ENCODE data around the gene DTNBP1. TPM values are rescaled to one million over a fixed set of nuclear protein-coding genes. Genes with fewer than 3 reads are reported as not detected.

DTNBP1 gene
- 19.9 and 20.6 TPM in 2 replicates for total RNA-seq

DNA sequence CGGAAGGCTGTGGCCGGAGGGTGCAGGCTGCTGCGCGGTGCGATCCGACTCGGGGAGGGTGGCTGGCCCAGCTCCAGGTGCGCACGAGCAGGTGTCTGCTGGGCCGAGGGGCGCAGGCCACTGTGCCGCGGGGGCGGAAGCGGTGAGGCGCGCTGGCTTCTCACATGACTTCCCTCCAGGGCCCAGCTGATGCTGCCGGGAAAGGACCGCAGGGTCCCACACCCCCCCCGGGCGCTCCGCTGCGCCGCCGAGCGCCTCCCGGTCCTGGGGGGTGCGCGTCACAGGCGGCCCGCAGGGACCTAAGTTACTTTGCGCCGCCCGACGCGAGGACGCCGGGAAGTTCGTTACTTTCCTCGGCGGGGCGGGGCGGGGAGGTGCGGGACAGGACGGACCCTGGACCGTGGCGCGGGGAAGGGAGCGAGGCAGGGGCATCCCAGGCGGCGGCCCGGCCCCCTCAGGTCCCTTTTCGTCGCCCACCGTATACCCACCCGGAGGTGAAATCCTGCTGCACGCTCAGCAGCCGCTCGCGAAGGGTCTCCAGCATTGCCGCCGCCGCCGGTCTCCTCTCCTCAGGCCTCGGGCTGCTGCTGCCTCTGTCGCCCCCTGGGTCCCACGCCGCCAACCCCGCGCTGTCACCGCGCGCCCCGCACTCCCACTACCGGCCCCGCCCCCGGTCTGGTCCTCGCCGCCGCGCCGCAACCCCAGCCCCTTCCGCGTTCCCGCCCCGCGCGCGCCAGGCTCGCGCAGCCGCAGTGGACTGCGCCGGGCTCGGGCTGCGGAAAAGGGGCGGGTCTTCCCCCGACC lies at the start of gene DTNBP1:
DTNBP1 (minus strand) TSS at position 703 of the 804 bp plus-strand sequence; CDS start at position 544, 159 bp downstream.
- H3K36me3 Mint-ChIP-seq (ENCODE audit: low read depth) = peaks cover 19% of the 10 kb centered on the region
- H3K9me3 Mint-ChIP-seq = no peaks in the 10 kb centered on the region
- peaks cover 9% of the 10 kb centered on the region for H3K27me3 Mint-ChIP-seq (ENCODE audit: low read depth)
- peak within 1 kb of the TSS; percentile 65 for H3K27ac Mint-ChIP-seq
- peak within 1 kb of the TSS; percentile 77 for H3K4me3 Mint-ChIP-seq (ENCODE audit: low read depth)
- H3K4me1 Mint-ChIP-seq (ENCODE audit: low read depth) = peaks cover 28% of the 10 kb centered on the region
- peak; percentile 81 for DNase-seq (ENCODE audit: low spot score)
- intact Hi-C loops (cut with micrococcal nuclease) = no loop called here

DNA sequence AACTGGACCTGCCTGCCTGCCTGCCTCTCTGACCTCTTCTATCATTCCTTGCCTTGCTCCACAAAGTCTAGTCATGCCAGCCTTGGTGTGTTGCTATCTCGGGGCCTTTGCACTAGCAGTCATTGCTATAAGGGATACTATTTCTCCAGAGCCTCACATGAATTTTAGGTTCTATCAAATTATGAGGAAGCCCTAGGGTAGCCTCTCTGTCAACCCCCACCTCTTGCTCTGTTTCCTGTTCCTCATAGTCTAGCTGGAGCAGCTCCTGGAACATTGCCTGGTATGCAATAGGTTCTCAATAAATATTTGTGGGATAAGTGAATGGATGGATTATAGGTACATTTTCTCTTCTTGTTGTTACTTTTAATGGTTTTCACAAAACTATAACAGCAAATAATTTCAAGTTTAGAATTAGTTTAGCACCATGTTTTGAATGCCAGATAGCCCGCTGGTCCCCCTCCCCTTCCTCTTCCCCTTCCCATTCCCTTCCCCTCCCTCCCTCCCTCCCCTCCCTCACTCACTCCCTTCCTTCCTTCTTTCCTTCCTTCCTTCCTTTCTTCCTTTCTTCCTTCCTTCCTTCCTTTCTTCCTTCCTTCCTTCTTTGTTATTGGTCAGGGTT lies 46.9 kb upstream of the DTNBP1 start:
- H3K27me3 Mint-ChIP-seq (ENCODE audit: low read depth) = no peaks in the 10 kb centered on the region
- intact Hi-C loops (cut with micrococcal nuclease) = no loop called here
- H3K9me3 Mint-ChIP-seq = no peaks in the 10 kb centered on the region
- no peaks in the 10 kb centered on the region for H3K36me3 Mint-ChIP-seq (ENCODE audit: low read depth)
- H3K4me1 Mint-ChIP-seq (ENCODE audit: low read depth) = peaks cover 5% of the 10 kb centered on the region
- no peak for DNase-seq (ENCODE audit: low spot score)
- no peak overlapping the region for H3K27ac Mint-ChIP-seq
- no peak overlapping the region for H3K4me3 Mint-ChIP-seq (ENCODE audit: low read depth)

DNA sequence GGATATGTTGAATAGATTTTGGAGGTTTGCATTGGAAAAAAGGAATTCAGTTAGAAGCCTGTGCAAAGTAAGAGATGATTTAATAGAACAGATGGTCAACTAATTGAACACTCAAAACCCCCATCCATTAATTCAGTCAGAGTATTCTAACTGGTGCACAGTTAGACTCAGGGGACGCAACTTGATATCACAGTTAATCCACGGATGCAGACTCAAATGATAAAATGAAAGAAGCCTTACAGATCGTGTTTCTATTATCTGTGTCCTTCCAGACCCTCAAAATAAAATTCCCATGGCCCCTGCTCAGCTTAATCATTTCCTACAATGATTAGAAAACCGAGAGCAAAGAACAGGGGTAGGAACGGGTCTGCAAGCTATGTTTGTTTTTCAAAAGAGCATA lies 45.4 kb upstream of the DTNBP1 start:
- H3K27ac Mint-ChIP-seq = no peak overlapping the region
- H3K4me1 Mint-ChIP-seq (ENCODE audit: low read depth) = no peaks in the 10 kb centered on the region
- H3K36me3 Mint-ChIP-seq (ENCODE audit: low read depth) = peaks cover 3% of the 10 kb centered on the region
- H3K9me3 Mint-ChIP-seq = peaks cover 12% of the 10 kb centered on the region
- DNase-seq (ENCODE audit: low spot score) = no peak
- intact Hi-C loops (cut with micrococcal nuclease) = no loop called here
- H3K4me3 Mint-ChIP-seq (ENCODE audit: low read depth) = no peak overlapping the region
- no peaks in the 10 kb centered on the region for H3K27me3 Mint-ChIP-seq (ENCODE audit: low read depth)

- H3K27ac Mint-ChIP-seq = no peak overlapping the region
- H3K4me3 Mint-ChIP-seq (ENCODE audit: low read depth) = no peak overlapping the region
- intact Hi-C loops (cut with micrococcal nuclease) = no loop called here
- H3K9me3 Mint-ChIP-seq = peaks cover 13% of the 10 kb centered on the region
- H3K27me3 Mint-ChIP-seq (ENCODE audit: low read depth) = no peaks in the 10 kb centered on the region
- H3K4me1 Mint-ChIP-seq (ENCODE audit: low read depth) = no peaks in the 10 kb centered on the region
- H3K36me3 Mint-ChIP-seq (ENCODE audit: low read depth) = peaks cover 3% of the 10 kb centered on the region
- no peak for DNase-seq (ENCODE audit: low spot score)
These were observed 43.2 kb upstream of the DTNBP1 start for GRCh38 chr6:15705981-15706380.

DNA sequence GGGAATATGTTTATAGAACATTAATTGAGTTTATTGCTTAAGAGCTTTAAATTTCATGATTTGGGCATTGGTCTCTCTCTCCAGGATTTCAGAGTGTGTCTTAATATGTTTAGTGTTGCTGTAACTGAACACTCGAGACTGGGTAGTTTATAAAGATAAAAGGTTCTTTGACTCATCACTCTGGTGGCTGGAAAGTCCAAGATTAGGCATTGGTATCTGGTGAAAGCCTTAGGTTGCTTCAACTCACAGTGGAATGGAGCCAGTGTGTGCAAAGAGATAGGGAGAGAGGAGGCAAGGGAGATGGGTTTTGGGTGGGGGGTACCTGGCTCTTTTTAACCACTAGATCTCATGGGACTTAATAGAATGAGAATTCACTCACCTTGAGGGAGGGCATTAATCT lies 35.6 kb upstream of the DTNBP1 start:
- H3K27me3 Mint-ChIP-seq (ENCODE audit: low read depth) = no peaks in the 10 kb centered on the region
- peaks cover 13% of the 10 kb centered on the region for H3K4me1 Mint-ChIP-seq (ENCODE audit: low read depth)
- DNase-seq (ENCODE audit: low spot score) = no peak
- H3K36me3 Mint-ChIP-seq (ENCODE audit: low read depth) = peaks cover 4% of the 10 kb centered on the region
- H3K4me3 Mint-ChIP-seq (ENCODE audit: low read depth) = no peak overlapping the region
- intact Hi-C loops (cut with micrococcal nuclease) = loop anchor here (2.0 to 10.0 kb wide), 2 partner anchors 16 to 296 kb away; no protein-coding TSS in a partner anchor
- no peak overlapping the region for H3K27ac Mint-ChIP-seq
- peaks cover 11% of the 10 kb centered on the region for H3K9me3 Mint-ChIP-seq

- Mint-ChIP-seq H3K27ac (no peak overlapping the region), H3K4me1 (ENCODE audit: low read depth) (peaks cover 14% of the 10 kb centered on the region), H3K27me3 (ENCODE audit: low read depth) (no peaks in the 10 kb centered on the region), H3K4me3 (ENCODE audit: low read depth) (no peak overlapping the region), H3K9me3 (peaks cover 8% of the 10 kb centered on the region), H3K36me3 (ENCODE audit: low read depth) (peaks cover 2% of the 10 kb centered on the region)
- DNase-seq (ENCODE audit: low spot score) = no peak
- intact Hi-C loops (cut with micrococcal nuclease) = loop anchor here (2.0 to 10.0 kb wide), 2 partner anchors 17 to 297 kb away; no protein-coding TSS in a partner anchor
These were observed 35.1 kb upstream of the DTNBP1 start for GRCh38 chr6:15697895-15698294.

GRCh38 chr6:15691250-15691869 lies 28.5 kb upstream of the DTNBP1 start:
- intact Hi-C loops (cut with micrococcal nuclease) = loop anchor here (1.0 to 10.0 kb wide), 10 partner anchors 43 to 515 kb away; no protein-coding TSS in a partner anchor
- no peaks in the 10 kb centered on the region for H3K36me3 Mint-ChIP-seq (ENCODE audit: low read depth)
- peak overlapping the region; percentile 47 for H3K27ac Mint-ChIP-seq
- H3K4me1 Mint-ChIP-seq (ENCODE audit: low read depth) = peaks cover 18% of the 10 kb centered on the region
- no peaks in the 10 kb centered on the region for H3K9me3 Mint-ChIP-seq
- H3K4me3 Mint-ChIP-seq (ENCODE audit: low read depth) = peak overlapping the region; percentile 23
- H3K27me3 Mint-ChIP-seq (ENCODE audit: low read depth) = no peaks in the 10 kb centered on the region
- peak; percentile 78 for DNase-seq (ENCODE audit: low spot score)

GRCh38 chr6:15690510-15690909 lies 27.7 kb upstream of the DTNBP1 start:
- Mint-ChIP-seq H3K36me3 (ENCODE audit: low read depth) (no peaks in the 10 kb centered on the region), H3K4me1 (ENCODE audit: low read depth) (peaks cover 16% of the 10 kb centered on the region), H3K27me3 (ENCODE audit: low read depth) (peaks cover 2% of the 10 kb centered on the region), H3K4me3 (ENCODE audit: low read depth) (no peak overlapping the region), H3K9me3 (no peaks in the 10 kb centered on the region), H3K27ac (peak overlapping the region; percentile 59)
- DNase-seq (ENCODE audit: low spot score) = no peak
- intact Hi-C loops (cut with micrococcal nuclease) = loop anchor here (2.0 to 10.0 kb wide), 5 partner anchors 44 to 446 kb away; no protein-coding TSS in a partner anchor

DNA sequence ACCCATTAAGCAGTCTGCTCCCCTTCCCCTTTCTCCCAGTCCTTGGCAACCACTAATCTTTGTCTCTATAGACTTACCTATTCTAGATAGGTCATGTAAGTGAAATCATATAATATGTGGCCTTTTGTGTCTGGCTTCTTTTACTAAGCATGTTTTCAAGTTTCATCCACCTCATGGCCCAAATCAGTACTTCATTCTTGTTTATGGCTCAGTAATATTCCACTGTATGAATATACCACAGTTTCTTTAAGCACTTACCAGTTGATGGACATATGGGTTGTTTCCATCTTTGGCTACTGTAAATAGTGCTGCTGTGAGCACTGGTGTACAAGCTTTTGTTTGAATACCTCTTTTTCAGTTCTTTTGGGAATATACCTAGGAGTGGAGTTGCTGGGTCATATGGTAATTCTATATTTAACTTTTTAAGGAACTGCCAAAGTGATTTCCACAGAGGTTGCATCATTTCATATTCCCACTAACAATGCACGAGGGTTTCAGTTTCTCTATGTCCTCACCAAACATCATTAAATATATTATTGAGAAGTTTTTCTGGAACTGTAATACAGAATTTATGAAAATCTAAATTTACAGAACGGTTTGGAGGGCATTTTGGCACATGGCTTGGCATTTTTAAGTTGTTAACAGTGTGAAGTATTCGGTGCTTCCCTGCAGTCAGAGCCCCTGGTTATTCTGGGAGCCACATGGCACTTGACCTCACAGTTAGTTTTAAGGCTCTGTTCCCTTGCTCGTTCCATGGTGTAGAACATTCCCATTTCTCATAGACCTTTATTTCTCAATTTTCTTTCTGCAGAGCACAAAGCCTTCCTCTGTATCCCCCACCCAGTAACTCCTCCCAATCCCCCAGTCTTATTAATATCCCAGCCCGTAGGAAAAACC lies 27.0 kb upstream of the DTNBP1 start:
- intact Hi-C loops (cut with micrococcal nuclease) = loop anchor here (2.0 to 10.0 kb wide), 5 partner anchors 45 to 447 kb away; no protein-coding TSS in a partner anchor
- H3K36me3 Mint-ChIP-seq (ENCODE audit: low read depth) = no peaks in the 10 kb centered on the region
- H3K27ac Mint-ChIP-seq = peak overlapping the region; percentile 59
- peaks cover 16% of the 10 kb centered on the region for H3K4me1 Mint-ChIP-seq (ENCODE audit: low read depth)
- H3K9me3 Mint-ChIP-seq = no peaks in the 10 kb centered on the region
- H3K27me3 Mint-ChIP-seq (ENCODE audit: low read depth) = peaks cover 2% of the 10 kb centered on the region
- DNase-seq (ENCODE audit: low spot score) = no peak
- H3K4me3 Mint-ChIP-seq (ENCODE audit: low read depth) = no peak overlapping the region

DNA sequence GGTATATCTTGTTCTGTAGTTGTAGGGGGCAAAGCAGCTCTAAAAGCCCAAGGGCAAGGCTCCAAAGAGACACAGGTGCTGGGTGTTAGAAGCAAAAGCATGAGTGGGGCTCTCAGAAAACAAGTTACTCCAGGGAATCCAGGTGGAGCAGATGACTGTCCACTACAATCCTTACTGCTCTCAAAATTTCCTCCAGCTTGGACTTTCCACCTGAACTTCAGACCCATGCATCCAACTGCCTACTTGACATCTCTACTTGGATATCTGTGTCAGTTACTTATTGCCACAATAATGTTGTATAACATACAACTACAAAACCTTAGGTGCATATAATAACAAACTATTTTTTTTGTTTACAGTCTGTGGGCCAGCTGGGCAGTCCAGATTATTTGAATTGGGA lies 22.8 kb upstream of the DTNBP1 start:
- H3K36me3 Mint-ChIP-seq (ENCODE audit: low read depth) = no peaks in the 10 kb centered on the region

DNA sequence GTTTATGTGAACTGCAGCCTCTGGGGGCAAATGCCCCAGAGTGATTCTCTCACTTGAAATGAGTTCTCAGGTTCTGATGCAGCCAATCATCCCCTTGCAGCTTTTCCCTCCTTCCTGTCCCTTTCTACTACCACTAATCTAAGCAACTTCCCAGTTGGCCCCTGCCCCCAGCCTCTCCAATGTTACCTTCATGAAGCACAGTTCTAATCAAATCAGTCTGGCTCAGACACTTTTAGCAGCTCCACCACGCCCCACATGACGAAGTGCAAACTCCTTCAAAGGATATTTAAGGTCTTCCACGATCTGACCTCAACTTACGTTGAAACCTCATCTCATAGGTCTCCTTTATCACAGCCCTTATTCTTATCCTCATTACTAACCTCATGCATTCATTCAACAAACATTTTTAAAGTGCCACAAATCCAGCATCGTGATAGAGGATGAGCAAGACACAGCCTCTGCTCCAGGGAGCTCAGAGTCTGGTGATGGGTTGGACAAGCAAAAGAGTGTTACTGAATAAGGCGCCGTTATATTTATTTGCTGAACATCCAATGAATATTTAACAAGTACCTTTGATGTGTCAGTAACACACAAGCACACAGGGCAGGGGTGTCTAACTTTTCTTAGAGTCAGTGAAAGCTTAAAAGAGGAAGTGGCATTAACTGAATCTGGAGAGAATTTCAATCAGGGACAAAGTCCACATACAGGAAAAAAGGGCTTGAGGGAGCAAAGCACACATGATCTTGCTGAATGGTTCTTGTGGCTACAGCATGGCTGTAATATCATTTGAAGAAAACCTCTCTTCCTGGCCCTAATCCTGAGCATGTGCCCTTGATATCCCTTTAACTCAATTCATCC lies 20.4 kb upstream of the DTNBP1 start:
- no peaks in the 10 kb centered on the region for H3K4me1 Mint-ChIP-seq (ENCODE audit: low read depth)
- H3K27ac Mint-ChIP-seq = no peak overlapping the region

More for the DNA sequence above, 22.8 kb upstream of the DTNBP1 start:
- intact Hi-C loops (cut with micrococcal nuclease) = no loop called here
- Mint-ChIP-seq H3K27ac (no peak overlapping the region), H3K27me3 (ENCODE audit: low read depth) (peaks cover 9% of the 10 kb centered on the region), H3K9me3 (peaks cover 5% of the 10 kb centered on the region), H3K4me1 (ENCODE audit: low read depth) (peaks cover 6% of the 10 kb centered on the region), H3K4me3 (ENCODE audit: low read depth) (no peak overlapping the region)
- no peak for DNase-seq (ENCODE audit: low spot score)

More for the DNA sequence above, 20.4 kb upstream of the DTNBP1 start:
- Mint-ChIP-seq H3K36me3 (ENCODE audit: low read depth) (no peaks in the 10 kb centered on the region), H3K9me3 (peaks cover 5% of the 10 kb centered on the region), H3K27me3 (ENCODE audit: low read depth) (peaks cover 12% of the 10 kb centered on the region), H3K4me3 (ENCODE audit: low read depth) (no peak overlapping the region)
- DNase-seq (ENCODE audit: low spot score) = no peak
- intact Hi-C loops (cut with micrococcal nuclease) = no loop called here
